H9 (cell line): ENCODE measurements around the gene DGKB. TPM values are rescaled to one million over a fixed set of nuclear protein-coding genes. Genes with fewer than 3 reads are reported as not detected.

Experiments used
- DNase-seq: peaks from one replicate; pipeline ENCODE4 v3.0.0-alpha.2; 2017
- H2AFZ ChIP-seq: one replicate; pipeline ENCODE4 v1.6.1; 2013; ENCODE audit warnings: mild to moderate bottlenecking, low read length, control low read depth, moderate library complexity
- H2AK5ac ChIP-seq: 2 replicates; pipeline ENCODE4 v1.6.1; 2013; ENCODE audit warnings: low read length, control low read depth, mixed read lengths; ENCODE audit not compliant: insufficient read length
- H2BK120ac ChIP-seq: one replicate; pipeline ENCODE4 v1.6.1; 2013; ENCODE audit warnings: low read depth, mild to moderate bottlenecking, low read length, control low read depth, inconsistent platforms; ENCODE audit not compliant: poor library complexity, severe bottlenecking
- H2BK12ac ChIP-seq: 2 replicates; pipeline ENCODE4 v1.6.1; 2013; ENCODE audit warnings: low read length, control low read depth, mixed read lengths, low read depth; ENCODE audit not compliant: insufficient read length
- H2BK15ac ChIP-seq: 2 replicates; pipeline ENCODE4 v1.6.1; 2013; ENCODE audit warnings: low read depth, low read length, control low read depth
- H2BK20ac ChIP-seq: one replicate; pipeline ENCODE4 v1.6.1; 2013; ENCODE audit warnings: low read depth, mild to moderate bottlenecking, low read length, control low read depth, inconsistent platforms; ENCODE audit not compliant: poor library complexity, severe bottlenecking
- H2BK5ac ChIP-seq: 2 replicates; pipeline ENCODE4 v1.6.1; 2013; ENCODE audit warnings: low read length, control low read depth, mixed read lengths; ENCODE audit not compliant: insufficient read length
- H3K14ac ChIP-seq: 2 replicates; pipeline ENCODE4 v1.6.1; 2013; ENCODE audit warnings: low read length, control low read depth; ENCODE audit not compliant: insufficient read depth
- H3K18ac ChIP-seq: 2 replicates; pipeline ENCODE4 v1.6.1; 2013; ENCODE audit warnings: low read depth, mild to moderate bottlenecking, mixed read lengths, low read length, control low read depth; ENCODE audit not compliant: insufficient read length
- H3K23ac ChIP-seq: 2 replicates; pipeline ENCODE4 v1.6.1; 2013; ENCODE audit warnings: low read length, control low read depth, mixed read lengths, low read depth; ENCODE audit not compliant: insufficient read length
- H3K23me2 ChIP-seq: 2 replicates; pipeline ENCODE4 v1.6.1; 2013; ENCODE audit warnings: low read depth, mild to moderate bottlenecking, mixed read lengths, low read length, control low read depth; ENCODE audit not compliant: insufficient read length, poor library complexity, severe bottlenecking
- H3K27ac ChIP-seq: 2 replicates; pipeline ENCODE4 v1.5.1; 2013; ENCODE audit warnings: low read length, control low read depth, mixed read lengths, low read depth; ENCODE audit not compliant: insufficient read length
- H3K27me3 ChIP-seq: 2 replicates; pipeline ENCODE4 v1.6.1; 2013; ENCODE audit warnings: low read length, control low read depth, inconsistent platforms; ENCODE audit not compliant: insufficient read depth
- H3K4ac ChIP-seq: 2 replicates; pipeline ENCODE4 v1.6.1; 2013; ENCODE audit warnings: low read depth, mild to moderate bottlenecking, control low read depth, inconsistent platforms, low read length, moderate library complexity
- H3K4me1 ChIP-seq: 2 replicates; pipeline ENCODE4 v1.6.1; 2013; ENCODE audit warnings: low read length, control low read depth, inconsistent platforms; ENCODE audit not compliant: insufficient read depth
- H3K4me2 ChIP-seq: 2 replicates; pipeline ENCODE4 v1.6.1; 2013; ENCODE audit warnings: low read length, control low read depth, mixed read lengths; ENCODE audit not compliant: insufficient read length, insufficient read depth
- H3K56ac ChIP-seq: 2 replicates; pipeline ENCODE4 v1.6.1; 2013; ENCODE audit warnings: low read depth, mild to moderate bottlenecking, mixed read lengths, low read length, control low read depth; ENCODE audit not compliant: insufficient read length
- H3K79me1 ChIP-seq: 2 replicates; pipeline ENCODE4 v1.6.1; 2013; ENCODE audit warnings: low read depth, mild to moderate bottlenecking, moderate library complexity, low read length, control low read depth, inconsistent platforms; ENCODE audit not compliant: insufficient read depth, poor library complexity, severe bottlenecking
- H3K79me2 ChIP-seq: 2 replicates; pipeline ENCODE4 v1.6.1; 2013; ENCODE audit warnings: low read length, control low read depth, inconsistent platforms; ENCODE audit not compliant: insufficient read depth
- H3K9ac ChIP-seq: 2 replicates; pipeline ENCODE4 v1.6.1; 2013; ENCODE audit warnings: low read length, control low read depth, mixed read lengths; ENCODE audit not compliant: insufficient read length; ENCODE audit errors: extremely low read depth
- H3K9me3 ChIP-seq: one replicate; pipeline ENCODE4 v1.6.1; 2013; ENCODE audit warnings: low read depth, low read length, inconsistent platforms; ENCODE audit not compliant: control insufficient read depth
- H3T11ph ChIP-seq: one replicate; pipeline ENCODE4 v1.6.1; 2013; ENCODE audit warnings: mild to moderate bottlenecking, low read length, control low read depth, inconsistent platforms
- H4K20me1 ChIP-seq: one replicate; pipeline ENCODE4 v1.6.1; 2013; ENCODE audit not compliant: control insufficient read depth, insufficient read length, insufficient read depth
- H4K5ac ChIP-seq: 2 replicates; pipeline ENCODE4 v1.6.1; 2013; ENCODE audit warnings: low read depth, mild to moderate bottlenecking, mixed read lengths, low read length, control low read depth; ENCODE audit not compliant: insufficient read length
- H4K8ac ChIP-seq: replicated peaks from 2 replicates; pipeline ENCODE4 v1.6.1; 2013; ENCODE audit warnings: low read length, control low read depth, mixed read lengths, low read depth; ENCODE audit not compliant: insufficient read length
- H4K91ac ChIP-seq: 2 replicates; pipeline ENCODE4 v1.6.1; 2013; ENCODE audit warnings: low read depth, mild to moderate bottlenecking, moderate library complexity, mixed read lengths, low read length, control low read depth; ENCODE audit not compliant: insufficient read length
- H3K27ac Mint-ChIP-seq, 3 experiments: 2 replicates in 2 of 3; 3 replicates in 1 of 3; pipeline ENCODE4 v1.8.0; 2020 to 2021; ENCODE audit warnings: mixed read lengths in 3 of 3, mild to moderate bottlenecking in 1 of 3, moderate library complexity in 1 of 3
- H3K27me3 Mint-ChIP-seq: 2 replicates; pipeline ENCODE4 v1.8.0; 2021; ENCODE audit warnings: low read depth, mild to moderate bottlenecking, moderate library complexity, mixed read lengths
- H3K36me3 Mint-ChIP-seq, 3 experiments: 2 replicates in 2 of 3; 3 replicates in 1 of 3; pipeline ENCODE4 v1.8.0; 2020 to 2021; ENCODE audit warnings: low read depth in 3 of 3, mixed read lengths in 3 of 3; ENCODE audit not compliant: insufficient read depth in 1 of 3
- H3K4me1 Mint-ChIP-seq, 2 experiments: 2 replicates each; pipeline ENCODE4 v1.8.0; 2020; ENCODE audit warnings: mixed read lengths in 2 of 2
- H3K4me3 Mint-ChIP-seq, 2 experiments: 2 replicates in 1 of 2; 3 replicates in 1 of 2; pipeline ENCODE4 v1.8.0; 2020 to 2021; ENCODE audit warnings: mild to moderate bottlenecking in 2 of 2, mixed read lengths in 2 of 2, moderate library complexity in 1 of 2
- H3K9me3 Mint-ChIP-seq, 2 experiments: 2 replicates in 1 of 2; 3 replicates in 1 of 2; pipeline ENCODE4 v1.8.0; 2020; ENCODE audit warnings: mild to moderate bottlenecking in 2 of 2, mixed read lengths in 2 of 2, moderate library complexity in 1 of 2
- WGBS: extraction: QIAGEN DNeasy Blood & Tissue Kit; methylation state at CpG from one replicate; pipeline ENCODE4 v1.1.7; 2013; ENCODE audit warnings: missing lambda C conversion rate, low lambda C conversion rate, mixed read lengths; ENCODE audit not compliant: insufficient read length; ENCODE audit errors: extremely low coverage; 5-methylcytosine and 5-hydroxymethylcytosine counted together
- total RNA-seq: library from RNA; stranded (reverse); gene quantifications from 2 replicates; pipeline ENCODE4 v1.2.1, GENCODE V29; 2021
- TF ChIP-seq, protein P1 (sequence below): fragments of 200-600 bp; sonication (generic); conservative IDR thresholded peaks from 3 replicates; pipeline ENCODE4 v1.8.0; 2021; ENCODE audit warnings: antibody characterized with exemption, mild to moderate bottlenecking

The DGKB gene
- total RNA-seq, 1 experiment from 2014 or later: 0.26 TPM

DNA sequence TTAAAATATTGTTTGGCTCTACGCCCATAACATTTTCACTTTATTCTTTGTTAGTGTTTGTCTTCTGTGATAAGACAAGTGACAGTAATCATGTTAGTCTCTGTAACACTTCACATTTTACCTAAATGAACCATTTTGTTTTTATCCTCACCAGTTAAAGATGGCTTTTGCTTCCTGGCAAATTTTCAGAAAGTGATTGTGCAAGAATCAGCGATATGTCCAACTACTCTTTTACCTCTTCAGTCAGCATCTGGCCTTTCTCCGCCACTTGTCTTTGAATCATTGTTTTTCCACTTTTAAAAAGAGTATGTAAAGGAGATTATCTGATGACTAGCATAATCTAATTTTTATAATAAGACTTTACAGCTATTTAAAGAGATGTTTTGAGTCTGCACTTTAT lies 3.5 kb downstream of the DGKB start:
- H3K9ac ChIP-seq: no peak overlapping the region
- H3K36me3 Mint-ChIP-seq: no peaks in the 10 kb centered on the region
- peaks cover 16 to 17% of the 10 kb centered on the region in 2 experiments for H3K4me1 Mint-ChIP-seq

More for the DNA sequence above, 3.5 kb downstream of the DGKB start:
- Histone ChIP-seq H3K18ac (no peak overlapping the region), H2BK20ac (no peak overlapping the region), H3K27ac (no peak overlapping the region), H2BK120ac (no peak overlapping the region), H4K8ac (no peak overlapping the region), H3K79me1 (no peaks in the 10 kb centered on the region), H3K4me2 (no peak overlapping the region), H2BK5ac (no peak overlapping the region), H3K14ac (no peak overlapping the region), H4K20me1 (no peaks in the 10 kb centered on the region), H3T11ph (no peak overlapping the region), H3K23me2 (peaks cover 10% of the 10 kb centered on the region), H2BK12ac (no peak overlapping the region), H3K9me3 (no peaks in the 10 kb centered on the region), H3K27me3 (no peaks in the 10 kb centered on the region), H2BK15ac (no peak overlapping the region), H2AK5ac (no peak overlapping the region), H4K91ac (no peak overlapping the region), H3K79me2 (no peaks in the 10 kb centered on the region), H2AFZ (no peak overlapping the region), H3K4me1 (peaks cover 2% of the 10 kb centered on the region; the same call in 1 of the 2 replicates), H3K56ac (no peak overlapping the region), H4K5ac (no peak overlapping the region), H3K4ac (no peak overlapping the region), H3K23ac (no peak overlapping the region)
- no peak overlapping the region for H3K4me3 Mint-ChIP-seq
- H3K9me3 Mint-ChIP-seq: no peaks in the 10 kb centered on the region
- TF ChIP-seq, protein P1, sequence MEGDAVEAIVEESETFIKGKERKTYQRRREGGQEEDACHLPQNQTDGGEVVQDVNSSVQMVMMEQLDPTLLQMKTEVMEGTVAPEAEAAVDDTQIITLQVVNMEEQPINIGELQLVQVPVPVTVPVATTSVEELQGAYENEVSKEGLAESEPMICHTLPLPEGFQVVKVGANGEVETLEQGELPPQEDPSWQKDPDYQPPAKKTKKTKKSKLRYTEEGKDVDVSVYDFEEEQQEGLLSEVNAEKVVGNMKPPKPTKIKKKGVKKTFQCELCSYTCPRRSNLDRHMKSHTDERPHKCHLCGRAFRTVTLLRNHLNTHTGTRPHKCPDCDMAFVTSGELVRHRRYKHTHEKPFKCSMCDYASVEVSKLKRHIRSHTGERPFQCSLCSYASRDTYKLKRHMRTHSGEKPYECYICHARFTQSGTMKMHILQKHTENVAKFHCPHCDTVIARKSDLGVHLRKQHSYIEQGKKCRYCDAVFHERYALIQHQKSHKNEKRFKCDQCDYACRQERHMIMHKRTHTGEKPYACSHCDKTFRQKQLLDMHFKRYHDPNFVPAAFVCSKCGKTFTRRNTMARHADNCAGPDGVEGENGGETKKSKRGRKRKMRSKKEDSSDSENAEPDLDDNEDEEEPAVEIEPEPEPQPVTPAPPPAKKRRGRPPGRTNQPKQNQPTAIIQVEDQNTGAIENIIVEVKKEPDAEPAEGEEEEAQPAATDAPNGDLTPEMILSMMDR: no peak
- no peak for DNase-seq
- no peaks in the 10 kb centered on the region; the same call in 1 of the 2 replicates for H3K27me3 Mint-ChIP-seq
- no peak overlapping the region for H3K27ac Mint-ChIP-seq
- WGBS: no CpG with 5 or more reads among the region's 3 CpGs
